ENCODE data around the gene CNTFR.

The CNTFR gene

DNA sequence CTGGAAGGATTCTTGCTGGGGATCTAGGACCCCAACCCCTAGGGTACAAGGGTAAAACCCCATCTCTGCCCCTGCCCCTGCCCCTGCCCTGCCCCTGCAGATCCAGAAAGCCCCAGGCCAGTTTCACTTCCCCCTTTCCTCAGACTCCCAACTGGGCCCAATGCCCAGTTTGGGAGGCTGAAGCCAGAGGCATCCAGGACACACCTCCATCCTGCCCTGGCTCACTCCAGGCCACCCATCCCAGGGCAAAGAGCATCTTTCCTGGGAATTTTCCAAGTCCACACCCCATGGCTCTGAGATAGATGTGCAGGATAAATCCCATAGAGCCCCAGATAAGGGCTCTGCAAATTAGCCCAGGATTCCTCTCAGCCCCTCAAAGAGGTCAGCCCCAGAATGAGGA, 17.4 kb downstream of the CNTFR start:
- no peak for DNase-seq

DNA sequence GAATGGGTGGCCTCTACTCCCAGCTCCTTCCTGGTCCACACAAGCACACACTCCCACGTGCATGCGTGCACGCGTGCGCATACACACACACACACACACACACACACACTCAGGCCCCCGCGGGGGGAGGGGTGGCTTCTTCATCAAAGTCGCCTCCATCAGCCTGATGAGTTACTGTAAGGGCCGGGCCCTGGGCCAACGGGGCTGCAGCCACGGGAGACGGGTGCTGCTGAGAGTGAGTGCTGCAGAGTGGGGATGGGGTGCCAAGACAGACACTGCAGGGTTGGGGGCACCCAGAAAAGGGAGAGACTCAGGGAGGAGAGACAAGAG, 18.1 kb downstream of the CNTFR start:
- no peak for DNase-seq

GRCh38 chr9:34570809-34571480, 18.6 kb downstream of the CNTFR start:
- no peak for DNase-seq

GRCh38 chr9:34570376-34570775, 19.1 kb downstream of the CNTFR start:
- DNase-seq, result no peak

DNA sequence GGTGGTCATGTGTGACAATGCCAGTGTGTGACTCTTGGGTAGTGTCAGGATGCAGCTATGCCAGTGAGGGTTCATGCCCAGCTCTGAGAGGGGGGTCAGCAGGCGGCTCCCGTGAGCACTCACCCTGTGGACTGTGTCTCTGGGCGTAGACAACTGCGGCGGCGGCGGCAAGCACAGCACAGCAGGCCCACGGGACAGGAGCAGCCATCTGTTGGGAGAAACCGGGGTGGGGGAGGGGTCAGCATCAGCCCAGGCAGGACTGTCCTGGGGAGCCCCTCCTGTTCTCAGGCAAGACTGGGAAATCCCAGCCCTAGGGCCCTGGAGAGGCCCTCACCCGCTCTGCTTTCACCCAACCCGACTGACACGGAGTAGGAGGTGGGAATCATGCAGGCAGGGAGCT, 20.8 kb downstream of the CNTFR start:
- no peak for DNase-seq

- DNase-seq, result no peak
These were observed 21.4 kb downstream of the CNTFR start for GRCh38 chr9:34568133-34568532.

DNA sequence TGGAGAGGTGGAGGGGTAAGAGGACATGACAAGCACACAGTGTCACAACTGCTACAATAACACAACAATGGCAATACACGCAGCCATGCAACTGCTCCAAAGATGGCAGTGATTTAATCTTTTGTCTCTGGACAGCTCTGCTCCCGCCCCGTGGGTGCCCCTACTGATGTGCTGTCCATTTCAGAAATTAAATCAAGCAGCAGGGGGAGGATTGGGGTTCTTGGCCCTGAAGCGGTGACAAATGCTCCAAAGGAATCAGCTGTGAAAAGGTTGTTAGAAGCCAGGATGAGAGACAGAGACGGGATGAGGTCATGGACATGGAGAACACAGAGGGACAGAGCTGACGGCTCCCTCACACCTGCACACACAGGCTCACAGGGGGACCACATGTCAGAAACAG, 22.6 kb downstream of the CNTFR start:
- no peak for DNase-seq

- no peak for DNase-seq
These were observed 23.2 kb downstream of the CNTFR start for GRCh38 chr9:34566322-34566721.

DNA sequence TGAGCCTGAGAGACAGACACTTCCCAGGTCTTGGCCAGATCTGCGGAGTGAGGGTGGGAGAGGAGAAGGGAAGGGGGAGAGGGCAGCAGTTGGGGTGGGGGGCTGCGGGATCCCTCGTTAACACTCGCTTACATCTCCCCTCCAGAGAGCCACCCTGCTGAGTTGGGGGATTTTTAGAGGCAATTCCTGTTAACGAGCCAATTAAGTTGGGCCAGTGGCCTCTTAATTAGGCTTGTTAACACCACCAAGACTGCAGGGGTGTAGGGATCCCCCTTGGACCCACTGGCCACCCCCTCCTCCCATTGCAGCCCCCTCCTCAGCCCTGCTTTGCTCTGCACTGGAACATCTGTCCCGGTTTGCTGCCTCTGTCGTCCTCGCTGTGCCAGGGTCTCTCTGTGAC, 23.7 kb downstream of the CNTFR start:
- no peak for DNase-seq

GRCh38 chr9:34564617-34565016, 24.9 kb downstream of the CNTFR start:
- DNase-seq, result no peak

GRCh38 chr9:34563262-34563661, 26.3 kb downstream of the CNTFR start:
- no peak for DNase-seq

DNA sequence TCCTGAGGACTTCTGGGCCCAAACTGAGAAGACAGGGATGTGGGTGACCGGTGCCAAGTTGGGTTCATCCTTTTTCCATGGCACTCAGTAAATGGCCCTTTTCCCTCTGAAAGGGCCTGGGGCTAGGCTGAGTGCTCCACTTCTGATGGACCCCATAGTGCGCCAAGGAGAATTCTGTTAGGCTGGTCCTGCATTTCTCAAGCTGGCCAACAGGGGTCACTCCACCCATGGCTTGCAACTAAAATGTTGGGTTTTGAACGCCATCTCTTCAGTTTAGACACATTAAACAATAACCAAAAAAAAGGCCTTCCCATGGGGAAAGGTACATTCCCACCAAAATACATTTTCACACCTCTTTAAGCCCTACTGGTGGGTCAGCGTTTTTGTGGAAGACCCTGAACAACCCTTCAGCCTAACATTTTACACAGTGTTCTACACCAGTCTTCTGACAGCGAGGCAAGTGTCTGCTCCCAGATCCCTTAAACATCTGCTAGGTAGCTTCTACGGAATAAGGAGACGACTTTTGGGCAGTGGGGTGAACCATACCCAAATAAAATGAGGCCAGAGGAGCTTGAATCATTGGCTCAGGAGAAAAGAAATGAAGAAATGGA, 27.3 kb downstream of the CNTFR start:
- no peak for DNase-seq

DNA sequence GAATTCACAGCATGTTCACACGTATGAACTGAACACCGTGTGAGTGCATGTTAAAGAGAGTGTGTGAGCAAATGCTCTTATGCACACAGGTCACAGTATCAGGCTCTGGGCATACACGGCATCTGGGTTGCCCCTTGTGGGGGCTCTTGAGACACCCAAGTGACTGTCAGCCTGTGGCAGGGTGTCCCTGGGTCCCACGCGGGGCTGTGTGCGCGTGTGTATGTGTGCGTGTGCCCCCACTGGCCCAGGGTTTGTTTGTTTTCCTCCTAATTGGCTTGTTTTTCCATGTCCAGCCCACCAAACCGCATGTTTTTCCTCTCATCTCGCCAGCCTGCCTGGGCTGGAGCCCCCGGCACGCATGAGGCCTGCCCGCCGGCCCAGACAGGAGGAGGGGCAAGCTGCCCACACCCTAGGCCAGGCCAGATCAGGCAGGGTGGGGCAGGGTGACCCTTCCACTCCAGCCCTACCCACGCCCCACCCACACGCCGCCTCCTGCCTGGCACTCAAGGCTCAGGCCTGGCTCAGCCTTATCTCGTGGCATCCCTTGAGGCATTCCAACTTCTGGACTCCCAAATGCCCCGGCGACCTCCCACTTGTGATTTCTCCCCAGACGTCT, 28.8 kb downstream of the CNTFR start:
- no peak for DNase-seq

GRCh38 chr9:34559624-34560455, 29.7 kb downstream of the CNTFR start:
- DNase-seq, result no peak

GRCh38 chr9:34558919-34559623, 30.5 kb downstream of the CNTFR start:
- no peak for DNase-seq

DNA sequence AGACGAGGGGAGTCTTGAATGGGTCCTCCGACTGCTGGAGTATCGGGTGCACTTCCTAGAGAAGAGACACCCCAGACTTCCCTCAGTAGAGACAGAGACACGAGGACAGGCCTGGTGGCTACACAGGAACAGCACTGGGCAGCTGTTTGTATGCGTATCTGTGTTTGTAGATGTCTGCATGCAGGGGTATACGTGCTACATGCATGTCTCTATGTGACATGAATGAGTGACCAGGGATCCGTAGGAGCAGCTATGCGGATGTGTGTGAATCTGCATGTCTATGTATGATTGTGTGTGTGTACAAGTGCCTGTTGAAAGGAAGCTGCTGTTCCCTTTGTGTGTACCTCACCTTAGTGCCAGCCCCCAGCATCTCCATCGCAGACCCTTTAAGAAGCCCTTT, 31.2 kb downstream of the CNTFR start:
- DNase-seq, result no peak

DNA sequence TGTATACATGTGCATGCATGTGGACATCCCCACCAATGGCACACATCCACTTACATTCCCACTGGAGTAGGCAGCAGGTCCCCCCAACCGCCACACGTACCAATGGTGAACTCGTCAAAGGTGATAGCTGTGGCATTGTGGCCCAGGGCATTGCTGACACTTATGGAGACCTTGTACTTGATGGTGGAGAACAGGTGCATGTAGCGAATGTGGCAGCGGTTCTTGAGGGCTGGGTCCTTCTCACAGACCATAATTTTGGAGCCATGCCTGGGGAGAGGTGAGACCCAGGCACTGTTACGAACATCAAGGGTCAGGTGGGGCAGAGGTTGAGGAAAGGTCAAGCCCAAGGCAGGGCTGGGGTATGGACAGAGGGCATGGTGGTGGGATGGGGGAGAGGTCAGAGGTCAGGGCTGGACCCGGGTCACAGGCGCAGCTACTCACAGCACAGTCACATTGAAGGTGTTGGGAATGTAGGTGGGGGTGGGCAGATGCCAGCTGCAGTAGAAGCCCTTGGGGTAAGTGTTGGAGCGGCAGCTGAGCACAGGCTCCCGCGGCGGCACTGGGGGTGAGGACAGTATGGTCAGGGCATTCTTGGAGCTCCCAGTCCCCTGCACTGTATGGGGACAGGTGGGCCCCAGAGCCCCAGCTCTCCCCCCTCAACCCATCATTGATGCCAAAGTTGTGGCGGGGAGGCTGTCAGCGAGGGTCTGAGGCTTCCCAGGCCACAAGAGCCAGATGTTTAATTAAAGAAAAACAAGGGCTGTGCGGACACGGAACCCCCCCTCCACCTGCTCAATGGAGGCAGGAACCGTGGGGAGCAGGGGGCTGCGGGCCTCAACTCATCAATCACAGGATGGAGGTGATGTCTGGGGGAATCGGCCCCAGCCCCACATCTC, 31.9 kb downstream of the CNTFR start:
- no peak for DNase-seq

DNA sequence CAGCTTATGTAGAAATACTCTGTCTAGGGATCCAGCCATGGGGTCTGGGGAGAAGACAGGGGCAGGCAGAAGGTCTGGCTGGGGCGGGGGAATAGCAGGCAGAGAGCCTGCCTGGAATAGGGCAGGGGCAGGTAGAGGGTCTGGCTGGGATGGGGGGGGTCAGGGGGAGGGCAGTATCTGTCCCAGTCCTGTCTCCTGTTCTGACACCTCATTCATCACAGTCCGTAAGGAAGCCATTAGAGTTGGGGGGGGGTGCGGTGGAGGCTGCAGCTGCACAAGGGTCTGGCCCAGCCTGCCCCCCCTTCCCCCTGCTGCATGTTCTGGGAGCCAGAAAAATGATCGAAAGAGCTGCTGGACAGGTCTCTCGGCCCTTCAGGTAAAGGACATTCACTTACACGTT, 32.6 kb downstream of the CNTFR start:
- DNase-seq, result no peak

GRCh38 chr9:34555936-34556525, 33.5 kb downstream of the CNTFR start:
- DNase-seq, result no peak

DNA sequence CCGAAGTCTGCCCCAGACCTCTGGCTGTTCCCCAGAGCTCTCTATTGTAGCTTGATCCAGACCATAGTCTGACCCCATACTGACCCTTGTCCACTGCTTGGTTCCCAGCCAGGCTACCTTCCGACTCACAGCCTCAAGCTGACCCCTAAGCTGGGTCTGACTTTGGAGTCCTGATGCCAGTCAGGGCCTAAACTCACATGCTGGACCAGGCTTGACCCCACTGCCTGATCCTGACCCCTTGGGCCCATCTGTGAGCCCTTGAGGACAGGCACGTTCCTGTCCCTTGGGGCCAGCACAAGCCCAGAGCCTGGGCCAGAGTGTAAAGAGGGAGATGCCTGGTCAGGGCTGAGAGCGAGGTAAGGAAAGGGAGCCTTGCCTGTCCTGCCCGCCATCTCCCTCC, 34.0 kb downstream of the CNTFR start:
- DNase-seq, result no peak

- DNase-seq, result no peak
These were observed 34.5 kb downstream of the CNTFR start for GRCh38 chr9:34555002-34555348.
